OCI-LY7 (cell line): Measurements from ENCODE around the gene PPARG. TPM values are rescaled to one million over a fixed set of nuclear protein-coding genes. Genes with fewer than 3 reads are reported as not detected.
"Not testable (repeated sequence)": the region's sequence is repeated elsewhere in the genome, so short reads cannot be mapped to it uniquely, and the experiment has no call there.

Experiments
- BruUV-seq: library from RNA; stranded (reverse); fragments of 400-500 nt; replicated peaks from 2 replicates; lab custom pipeline; 2021; lab: Mats Ljungman, UMichigan
- CTCF ChIA-PET: fragments of 300-600 bp; sonication (Branson Sonifier 250); formaldehyde crosslinking; loops from one replicate; lab custom pipeline; 2022; ENCODE audit warnings: antibody characterized with exemption; ENCODE audit not compliant: unreplicated experiment; lab: Charles Lee
- POLR2A ChIA-PET: fragments of 300-600 bp; sonication (Branson Sonifier 250); formaldehyde crosslinking; loops from one replicate; lab custom pipeline; 2022; ENCODE audit warnings: antibody characterized with exemption; lab: Charles Lee
- DNase-seq: peaks from one replicate; pipeline ENCODE4 v3.0.0-alpha.2; 2015; ENCODE audit warnings: low spot score
- H2AFZ ChIP-seq: fragments of 200-600 bp; sonication (generic), shearing (Covaris generic); 2 replicates; pipeline ENCODE4 v1.6.1; 2014; ENCODE audit warnings: mild to moderate bottlenecking, antibody characterized with exemption, low read length, moderate library complexity
- H3K27ac ChIP-seq: fragments of 200-600 bp; sonication (generic); 2 replicates; pipeline ENCODE4 v1.5.1; 2014; ENCODE audit warnings: mixed run types, low read depth, mild to moderate bottlenecking, moderate library complexity, low read length, inconsistent platforms; ENCODE audit not compliant: poor library complexity, severe bottlenecking
- H3K36me3 ChIP-seq: fragments of 200-600 bp; sonication (generic); 2 replicates; pipeline ENCODE4 v1.6.1; 2014; ENCODE audit warnings: mild to moderate bottlenecking, antibody characterized with exemption, low read length, moderate library complexity, mixed read lengths; ENCODE audit not compliant: insufficient read depth
- H3K4me1 ChIP-seq: fragments of 200-600 bp; sonication (generic); 2 replicates; pipeline ENCODE4 v1.5.1; 2014; ENCODE audit warnings: mild to moderate bottlenecking, low read length; ENCODE audit not compliant: insufficient read depth, poor library complexity, severe bottlenecking
- H3K4me2 ChIP-seq: fragments of 200-600 bp; sonication (generic); 2 replicates; pipeline ENCODE4 v1.6.1; 2014; ENCODE audit warnings: mild to moderate bottlenecking, low read length
- H3K4me3 ChIP-seq: fragments of 200-600 bp; sonication (generic); 2 replicates; pipeline ENCODE4 v1.5.1; 2014; ENCODE audit warnings: mild to moderate bottlenecking, low read depth, low read length; ENCODE audit not compliant: poor library complexity, severe bottlenecking
- H3K79me2 ChIP-seq: fragments of 200-600 bp; sonication (generic); 2 replicates; pipeline ENCODE4 v1.6.1; 2016; ENCODE audit warnings: low read depth, mild to moderate bottlenecking, low read length, moderate library complexity, mixed read lengths; ENCODE audit not compliant: insufficient read depth
- H3K9me2 ChIP-seq: fragments of 200-600 bp; sonication (generic); 2 replicates; pipeline ENCODE4 v1.6.1; 2016; ENCODE audit warnings: mild to moderate bottlenecking, low read length, mixed read lengths; ENCODE audit not compliant: insufficient read depth
- H3K9me3 ChIP-seq: fragments of 200-600 bp; sonication (generic); 2 replicates; pipeline ENCODE4 v1.6.1; 2014; ENCODE audit warnings: mild to moderate bottlenecking, mixed run types, low read length, mixed read lengths
- H4K20me1 ChIP-seq: fragments of 200-600 bp; sonication (generic); 2 replicates; pipeline ENCODE4 v1.6.1; 2014; ENCODE audit warnings: mild to moderate bottlenecking, antibody characterized with exemption, low read length, moderate library complexity, mixed read lengths; ENCODE audit not compliant: insufficient read depth
- EZH2phosphoT487 ChIP-seq: fragments of 200-600 bp; sonication (generic); IDR thresholded peaks from 2 replicates; pipeline ENCODE4 v1.6.1; 2018; ENCODE audit warnings: low read depth, borderline replicate concordance, mild to moderate bottlenecking, mixed run types, antibody characterized with exemption, low read length, moderate library complexity, mixed read lengths
- intact Hi-C: fragments of 100-400 bp; cut with micrococcal nuclease; formaldehyde crosslinking; loops from one replicate; pipeline ENCODE4 v1.10.0; 2022; ENCODE audit not compliant: unreplicated experiment
- total RNA-seq, 2 experiments: library from RNA; depleted of rRNA in 1 of 2; stranded (reverse); fragments of >200 nt in 1 of 2; shearing (Covaris generic) in 1 of 2; gene quantifications; 2 replicates each; pipeline ENCODE4 v1.2.3, GENCODE V29; 2014 to 2022
- TF ChIP-seq, protein P1 (sequence below): fragments of 200-600 bp; sonication (generic); conservative IDR thresholded peaks from 2 replicates; pipeline ENCODE4 v1.5.1; 2014; ENCODE audit warnings: mild to moderate bottlenecking, antibody characterized with exemption, low read length, moderate library complexity, mixed read lengths

The PPARG gene
- total RNA-seq, 2 experiments from 2014 or later = not detected

DNA sequence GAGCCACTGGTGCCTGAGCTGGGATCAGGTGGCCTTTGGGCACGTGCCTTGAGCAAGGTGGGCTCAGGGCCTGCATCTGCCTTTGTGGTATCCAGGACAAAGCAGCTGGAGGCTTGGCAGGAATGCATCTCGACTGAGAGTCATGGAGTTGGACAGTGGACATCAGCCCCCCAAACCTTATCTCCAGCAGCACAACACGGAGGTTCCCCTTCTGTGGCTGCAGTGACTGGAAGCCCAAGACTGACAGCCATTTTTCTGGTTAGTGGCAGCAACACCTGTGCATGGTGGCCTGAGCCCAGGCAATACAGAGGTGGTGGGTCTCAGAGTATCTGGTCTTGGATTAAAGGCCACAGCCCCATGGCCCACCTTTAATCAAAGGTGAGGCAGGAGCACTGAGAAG is 167.6 kb downstream of the PPARG start:
- H3K4me2 ChIP-seq = no peak overlapping the region
- TF ChIP-seq, protein P1, sequence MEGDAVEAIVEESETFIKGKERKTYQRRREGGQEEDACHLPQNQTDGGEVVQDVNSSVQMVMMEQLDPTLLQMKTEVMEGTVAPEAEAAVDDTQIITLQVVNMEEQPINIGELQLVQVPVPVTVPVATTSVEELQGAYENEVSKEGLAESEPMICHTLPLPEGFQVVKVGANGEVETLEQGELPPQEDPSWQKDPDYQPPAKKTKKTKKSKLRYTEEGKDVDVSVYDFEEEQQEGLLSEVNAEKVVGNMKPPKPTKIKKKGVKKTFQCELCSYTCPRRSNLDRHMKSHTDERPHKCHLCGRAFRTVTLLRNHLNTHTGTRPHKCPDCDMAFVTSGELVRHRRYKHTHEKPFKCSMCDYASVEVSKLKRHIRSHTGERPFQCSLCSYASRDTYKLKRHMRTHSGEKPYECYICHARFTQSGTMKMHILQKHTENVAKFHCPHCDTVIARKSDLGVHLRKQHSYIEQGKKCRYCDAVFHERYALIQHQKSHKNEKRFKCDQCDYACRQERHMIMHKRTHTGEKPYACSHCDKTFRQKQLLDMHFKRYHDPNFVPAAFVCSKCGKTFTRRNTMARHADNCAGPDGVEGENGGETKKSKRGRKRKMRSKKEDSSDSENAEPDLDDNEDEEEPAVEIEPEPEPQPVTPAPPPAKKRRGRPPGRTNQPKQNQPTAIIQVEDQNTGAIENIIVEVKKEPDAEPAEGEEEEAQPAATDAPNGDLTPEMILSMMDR = no peak
- TF ChIP-seq EZH2phosphoT487 = no peak
- no peak overlapping the region for H2AFZ ChIP-seq
- no peaks in the 10 kb centered on the region for H3K79me2 ChIP-seq
- no peaks in the 10 kb centered on the region for H3K9me2 ChIP-seq
- no peaks in the 10 kb centered on the region for H4K20me1 ChIP-seq
- no peak overlapping the region for H3K4me3 ChIP-seq
- POLR2A ChIA-PET = no interaction called here
- no TSS peak for BruUV-seq
- intact Hi-C loops = no loop called here
- H3K9me3 ChIP-seq = no peaks in the 10 kb centered on the region
- CTCF ChIA-PET = no interaction called here
- DNase-seq = no peak
- no peaks in the 10 kb centered on the region for H3K36me3 ChIP-seq
- H3K4me1 ChIP-seq = no peaks in the 10 kb centered on the region
- H3K27ac ChIP-seq = no peak overlapping the region

DNA sequence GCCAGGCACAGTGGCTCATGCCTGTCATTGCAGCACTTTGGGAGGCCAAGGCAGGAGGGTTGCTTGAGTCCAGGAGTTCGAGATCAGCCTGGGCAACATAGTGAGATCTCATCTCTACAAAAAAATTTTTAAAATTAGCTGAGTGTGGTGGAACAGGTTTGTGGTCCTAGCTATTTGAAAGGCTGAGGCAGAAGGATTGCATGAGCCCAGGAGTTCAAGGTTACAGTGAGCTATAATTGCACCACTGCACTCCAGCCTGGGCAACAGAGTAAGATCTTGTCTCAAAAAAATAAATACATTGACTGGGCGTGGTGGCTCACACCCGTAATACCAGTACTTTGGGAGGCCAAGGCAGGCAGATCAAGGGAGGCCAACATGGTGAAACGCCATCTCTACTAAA is 168.5 kb downstream of the PPARG start:
- CTCF ChIA-PET, H3K4me2 ChIP-seq, H2AFZ ChIP-seq, BruUV-seq, H3K27ac ChIP-seq, intact Hi-C loops, DNase-seq, H3K79me2 ChIP-seq, H3K4me3 ChIP-seq, H3K36me3 ChIP-seq, POLR2A ChIA-PET, H3K9me2 ChIP-seq, H3K4me1 ChIP-seq, H4K20me1 ChIP-seq, H3K9me3 ChIP-seq: not testable (repeated sequence)

DNA sequence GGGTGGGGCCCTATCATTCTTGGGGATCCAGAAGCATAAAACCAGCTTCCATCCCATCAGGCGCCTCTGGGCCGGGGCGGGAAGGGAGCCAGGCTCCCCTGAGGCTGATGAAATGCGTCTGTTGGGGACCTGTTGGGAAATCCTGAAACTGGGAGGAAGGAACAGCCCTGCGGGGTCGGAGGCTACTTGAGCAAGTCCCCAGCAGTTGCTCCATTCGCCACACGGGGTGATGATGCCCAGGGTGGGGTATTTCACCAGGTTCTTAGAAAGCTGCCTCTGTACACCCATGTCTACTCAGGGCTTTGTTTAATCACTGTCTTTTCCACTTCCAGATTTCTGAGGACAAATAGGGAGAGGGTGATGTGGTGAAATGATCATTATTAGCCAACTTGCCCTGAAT is 170.0 kb downstream of the PPARG start:
- H3K4me3 ChIP-seq = no peak overlapping the region
- no peaks in the 10 kb centered on the region for H3K9me2 ChIP-seq
- H3K79me2 ChIP-seq = no peaks in the 10 kb centered on the region
- no TSS peak for BruUV-seq
- H2AFZ ChIP-seq = no peak overlapping the region
- ChIA-PET CTCF (no interaction called here), POLR2A (interaction anchor here (0.6 to 0.7 kb wide), 2 partner anchors 26 to 189 kb away, joined by 3 to 4 read pairs; partner anchors contain the start of gene TSEN2)
- no peaks in the 10 kb centered on the region for H3K4me1 ChIP-seq
- H3K27ac ChIP-seq = no peak overlapping the region
- no peak for TF ChIP-seq EZH2phosphoT487
- TF ChIP-seq, protein P1 = no peak
- no peaks in the 10 kb centered on the region for H3K36me3 ChIP-seq
- DNase-seq = no peak
- intact Hi-C loops = no loop called here
- no peaks in the 10 kb centered on the region for H4K20me1 ChIP-seq
- no peaks in the 10 kb centered on the region for H3K9me3 ChIP-seq
- no peak overlapping the region for H3K4me2 ChIP-seq
